Embryonic facial prominence (tissue), 1 donor: ENCODE measurements around the gene SOD2.
A peak's percentile ranks its signal among the peaks of the same experiment; 100 is the strongest.
"Not testable (repeated sequence)": the region's sequence is repeated elsewhere in the genome, so short reads cannot be mapped to it uniquely, and the experiment has no call there.

ENCODE experiments used
- DNase-seq: peaks from one replicate; pipeline ENCODE4 v3.0.0-alpha.2; 2016; ENCODE audit errors: extremely low spot score

Gene SOD2

GRCh38 chr6:159682810-159683209, 10.2 kb downstream of the SOD2 start:
- DNase-seq = no peak

- no peak for DNase-seq
Measured at GRCh38 chr6:159682295-159682694, 10.7 kb downstream of the SOD2 start.

GRCh38 chr6:159681191-159681880, 11.7 kb downstream of the SOD2 start:
- DNase-seq = no peak

- no peak for DNase-seq
Measured at GRCh38 chr6:159680104-159680503, 12.9 kb downstream of the SOD2 start.

GRCh38 chr6:159679091-159680077, 13.7 kb downstream of the SOD2 start:
- DNase-seq = no peak

GRCh38 chr6:159678574-159678973, 14.5 kb downstream of the SOD2 start:
- DNase-seq = no peak

- DNase-seq = no peak
Measured at GRCh38 chr6:159677506-159678165, 15.4 kb downstream of the SOD2 start.

GRCh38 chr6:159676890-159677505, 16.0 kb downstream of the SOD2 start:
- no peak for DNase-seq

GRCh38 chr6:159676236-159676635, 16.8 kb downstream of the SOD2 start:
- not testable (repeated sequence) for DNase-seq

- no peak for DNase-seq
Measured at GRCh38 chr6:159665868-159666635, 27.0 kb downstream of the SOD2 start.

GRCh38 chr6:159663368-159663889, 29.6 kb downstream of the SOD2 start:
- DNase-seq = not testable (repeated sequence)

GRCh38 chr6:159661977-159662376, 31.1 kb downstream of the SOD2 start:
- not testable (repeated sequence) for DNase-seq

GRCh38 chr6:159655409-159655988, 37.5 kb downstream of the SOD2 start:
- no peak for DNase-seq

GRCh38 chr6:159654483-159655098, 38.5 kb downstream of the SOD2 start:
- DNase-seq = peak; percentile 87

- DNase-seq = no peak
Measured at GRCh38 chr6:159650314-159650713, 42.7 kb downstream of the SOD2 start.

GRCh38 chr6:159649441-159649840, 43.6 kb downstream of the SOD2 start:
- DNase-seq = no peak

GRCh38 chr6:159646733-159647132, 46.3 kb downstream of the SOD2 start:
- no peak for DNase-seq

- no peak for DNase-seq
Measured at GRCh38 chr6:159646116-159646515, 46.9 kb downstream of the SOD2 start.

- DNase-seq = no peak
Measured at GRCh38 chr6:159645640-159646039, 47.4 kb downstream of the SOD2 start.
